CD14-positive monocyte (primary cell): ENCODE measurements around the gene TMEM132C. TPM values are rescaled to one million over a fixed set of nuclear protein-coding genes. Genes with fewer than 3 reads are reported as not detected.

ENCODE experiments used
- DNase-seq, 3 donors: peaks; one replicate each; pipeline ENCODE4 v3.0.0-alpha.2; 2011 to 2022
- H2AFZ ChIP-seq: 2 replicates; pipeline ENCODE4 v1.6.0; 2012; ENCODE audit warnings: mild to moderate bottlenecking, low read depth, low read length, inconsistent platforms; ENCODE audit not compliant: insufficient read depth, poor library complexity, severe bottlenecking
- H3K27ac ChIP-seq, 2 donors: 1 replicate in 1 of 2; 2 replicates in 1 of 2; pipeline ENCODE4 v1.5.1; 2012 to 2013; ENCODE audit warnings: low read length in 2 of 2, control low read depth in 1 of 2, inconsistent platforms in 1 of 2, low read depth in 1 of 2, mild to moderate bottlenecking in 1 of 2
- H3K27me3 ChIP-seq, 2 donors: one replicate each; pipeline versions ENCODE4 v1.6.0 to v1.6.1; 2011 to 2013; ENCODE audit warnings: low read length in 2 of 2; ENCODE audit not compliant: control insufficient read depth in 2 of 2, insufficient read depth in 2 of 2
- H3K36me3 ChIP-seq, 2 donors: replicated peaks in 1 of 2; 1 replicate in 1 of 2; 2 replicates in 1 of 2; pipeline versions ENCODE4 v1.5.1 to v1.6.1; 2012 to 2013; ENCODE audit warnings: low read length in 2 of 2, control low read depth in 1 of 2, inconsistent platforms in 1 of 2, mild to moderate bottlenecking in 1 of 2; ENCODE audit not compliant: insufficient read depth in 2 of 2, control insufficient read depth in 1 of 2
- H3K4me1 ChIP-seq, 2 donors: 1 replicate in 1 of 2; 2 replicates in 1 of 2; pipeline versions ENCODE4 v1.5.1 to v1.6.1; 2012 to 2013; ENCODE audit warnings: low read length in 2 of 2, control low read depth in 1 of 2, inconsistent platforms in 1 of 2, mild to moderate bottlenecking in 1 of 2, moderate library complexity in 1 of 2; ENCODE audit not compliant: insufficient read depth in 2 of 2, control insufficient read depth in 1 of 2
- H3K4me2 ChIP-seq: replicated peaks from 2 replicates; pipeline ENCODE3; 2012; ENCODE audit warnings: low read length, moderate library complexity, mild to moderate bottlenecking; ENCODE audit not compliant: poor library complexity, severe bottlenecking; ENCODE audit errors: extremely low read depth
- H3K4me3 ChIP-seq, 3 experiments: fragments of 200-600 bp in 1 of 3; sonication (generic) in 1 of 3; replicated peaks in 1 of 3; 1 replicate in 2 of 3; 2 replicates in 1 of 3; pipeline ENCODE4 v1.5.1; 2011 to 2013; ENCODE audit warnings: low read length in 3 of 3, mild to moderate bottlenecking in 3 of 3, control low read depth in 2 of 3, low read depth in 2 of 3, inconsistent platforms in 1 of 3, moderate library complexity in 1 of 3
- H3K79me2 ChIP-seq: 2 replicates; pipeline ENCODE4 v1.6.0; 2012; ENCODE audit warnings: mild to moderate bottlenecking, control low read depth, inconsistent platforms, low read length, moderate library complexity; ENCODE audit not compliant: insufficient read depth
- H3K9ac ChIP-seq: 2 replicates; pipeline ENCODE4 v1.6.0; 2017; ENCODE audit warnings: low read length, mild to moderate bottlenecking; ENCODE audit not compliant: insufficient read depth, poor library complexity, severe bottlenecking
- H3K9me3 ChIP-seq, 2 donors: replicated peaks in 1 of 2; 1 replicate in 1 of 2; 2 replicates in 1 of 2; pipeline versions ENCODE4 v1.5.1 to v1.6.1; 2012 to 2013; ENCODE audit warnings: low read length in 2 of 2, control low read depth in 1 of 2; ENCODE audit not compliant: control insufficient read depth in 1 of 2, insufficient read depth in 1 of 2
- H4K20me1 ChIP-seq: 2 replicates; pipeline ENCODE4 v1.6.0; 2012; ENCODE audit warnings: mild to moderate bottlenecking, low read length, control low read depth, moderate library complexity; ENCODE audit not compliant: insufficient read depth
- H3K27ac Mint-ChIP-seq, 7 donors: one replicate each; pipeline ENCODE4 v1.8.0; 2020; ENCODE audit warnings: mild to moderate bottlenecking in 7 of 7, mixed read lengths in 7 of 7, moderate library complexity in 6 of 7, inconsistent platforms in 2 of 7
- H3K27me3 Mint-ChIP-seq, 3 donors: one replicate each; pipeline ENCODE4 v1.8.0; 2021 to 2022; ENCODE audit warnings: low read depth in 3 of 3, mild to moderate bottlenecking in 3 of 3, mixed read lengths in 3 of 3, moderate library complexity in 3 of 3, inconsistent platforms in 1 of 3
- H3K36me3 Mint-ChIP-seq, 2 donors: one replicate each; pipeline ENCODE4 v1.8.0; 2020; ENCODE audit warnings: mixed read lengths in 2 of 2, inconsistent platforms in 1 of 2, mild to moderate bottlenecking in 1 of 2
- H3K4me1 Mint-ChIP-seq: one replicate; pipeline ENCODE4 v1.8.0; 2020; ENCODE audit warnings: mild to moderate bottlenecking, mixed read lengths
- H3K4me3 Mint-ChIP-seq, 2 donors: one replicate each; pipeline ENCODE4 v1.8.0; 2020; ENCODE audit warnings: mild to moderate bottlenecking in 2 of 2, mixed read lengths in 2 of 2, moderate library complexity in 1 of 2
- H3K9me3 Mint-ChIP-seq, 7 donors: one replicate each; pipeline ENCODE4 v1.8.0; 2020 to 2022; ENCODE audit warnings: mixed read lengths in 7 of 7, mild to moderate bottlenecking in 6 of 7, moderate library complexity in 6 of 7, inconsistent platforms in 2 of 7
- WGBS: methylation state at CpG from one replicate; pipeline ENCODE4 v1.1.5; 2013; ENCODE audit warnings: missing lambda C conversion rate; ENCODE audit not compliant: insufficient coverage; 5-methylcytosine and 5-hydroxymethylcytosine counted together
- intact Hi-C, 2 donors: fragments of 100-400 bp; cut with micrococcal nuclease; formaldehyde crosslinking; loops; one replicate each; pipeline versions ENCODE4 v1.15.0 to v1.15.1; 2023
- polyA plus RNA-seq, 3 donors: library from polyadenylated mRNA; depleted of rRNA in 1 of 3; unstranded in 2 of 3; stranded (reverse) in 1 of 3; fragments of 300-500 nt in 2 of 3; fragments of >200 nt in 1 of 3; fragmentation: Illumina TruSeq in 2 of 3; gene quantifications; 1 replicate in 2 of 3; 2 replicates in 1 of 3; pipeline ENCODE4 v1.2.3, GENCODE V29; 2012 to 2021
- small RNA-seq: library from RNA; depleted of rRNA; stranded (forward); fragments of <200 nt; gene quantifications from one replicate; pipeline ENCODE3, GENCODE V24; 2012; ENCODE audit warnings: low read depth; ENCODE audit not compliant: insufficient read length
- TF ChIP-seq, protein P1 (sequence below): fragments of 200-600 bp; IDR thresholded peaks from one replicate; pipeline ENCODE4 v1.8.0; 2022; ENCODE audit warnings: antibody characterized with exemption, mild to moderate bottlenecking

The TMEM132C gene
- polyA plus RNA-seq, 3 donors, result not detected

DNA sequence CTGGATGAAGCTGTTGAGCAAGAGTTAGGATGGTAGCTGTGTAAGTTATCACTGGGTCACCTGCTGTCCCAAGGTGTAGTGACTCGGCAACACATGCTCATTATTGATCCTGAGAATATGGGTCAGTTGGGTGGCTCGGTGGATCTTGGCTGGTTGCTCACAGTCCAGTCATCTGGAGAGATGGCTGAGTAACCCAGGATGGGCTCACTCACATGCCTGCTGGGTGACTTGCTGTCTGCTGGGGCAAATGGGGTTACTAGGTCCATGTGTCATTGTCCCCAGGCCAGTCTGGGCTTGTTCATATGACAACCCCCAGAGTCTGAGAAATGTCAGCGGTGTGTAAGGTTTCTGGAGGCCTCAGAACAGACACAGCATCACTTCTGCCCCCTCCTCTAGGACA is 487.3 kb downstream of the TMEM132C start:
- Histone ChIP-seq H3K9ac (no peak overlapping the region), H4K20me1 (no peaks in the 10 kb centered on the region), H3K4me3 (no peak overlapping the region), H2AFZ (no peak overlapping the region), H3K27me3 (no peaks in the 10 kb centered on the region), H3K4me2 (no peak overlapping the region), H3K4me1 (no peaks in the 10 kb centered on the region), H3K36me3 (no peaks in the 10 kb centered on the region), H3K79me2 (no peaks in the 10 kb centered on the region), H3K9me3 (no peaks in the 10 kb centered on the region), H3K27ac (no peak overlapping the region)
- peaks cover 0 to 13% (median 2%) of the 10 kb centered on the region in 7 donors for H3K9me3 Mint-ChIP-seq
- intact Hi-C loops, result no loop called here
- peaks cover 3 to 7% (median 6%) of the 10 kb centered on the region in 3 donors for H3K27me3 Mint-ChIP-seq
- H3K27ac Mint-ChIP-seq, result peak overlapping the region in 1 of 7 donors; percentile 26
- WGBS, result 100% methylated on average over 2 of the region's 3 CpGs
- H3K36me3 Mint-ChIP-seq, result no peaks in the 10 kb centered on the region
- no peaks in the 10 kb centered on the region for H3K4me1 Mint-ChIP-seq
- H3K4me3 Mint-ChIP-seq, result no peak overlapping the region
- no peak for DNase-seq
- TF ChIP-seq, protein P1, sequence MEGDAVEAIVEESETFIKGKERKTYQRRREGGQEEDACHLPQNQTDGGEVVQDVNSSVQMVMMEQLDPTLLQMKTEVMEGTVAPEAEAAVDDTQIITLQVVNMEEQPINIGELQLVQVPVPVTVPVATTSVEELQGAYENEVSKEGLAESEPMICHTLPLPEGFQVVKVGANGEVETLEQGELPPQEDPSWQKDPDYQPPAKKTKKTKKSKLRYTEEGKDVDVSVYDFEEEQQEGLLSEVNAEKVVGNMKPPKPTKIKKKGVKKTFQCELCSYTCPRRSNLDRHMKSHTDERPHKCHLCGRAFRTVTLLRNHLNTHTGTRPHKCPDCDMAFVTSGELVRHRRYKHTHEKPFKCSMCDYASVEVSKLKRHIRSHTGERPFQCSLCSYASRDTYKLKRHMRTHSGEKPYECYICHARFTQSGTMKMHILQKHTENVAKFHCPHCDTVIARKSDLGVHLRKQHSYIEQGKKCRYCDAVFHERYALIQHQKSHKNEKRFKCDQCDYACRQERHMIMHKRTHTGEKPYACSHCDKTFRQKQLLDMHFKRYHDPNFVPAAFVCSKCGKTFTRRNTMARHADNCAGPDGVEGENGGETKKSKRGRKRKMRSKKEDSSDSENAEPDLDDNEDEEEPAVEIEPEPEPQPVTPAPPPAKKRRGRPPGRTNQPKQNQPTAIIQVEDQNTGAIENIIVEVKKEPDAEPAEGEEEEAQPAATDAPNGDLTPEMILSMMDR, result no peak

DNA sequence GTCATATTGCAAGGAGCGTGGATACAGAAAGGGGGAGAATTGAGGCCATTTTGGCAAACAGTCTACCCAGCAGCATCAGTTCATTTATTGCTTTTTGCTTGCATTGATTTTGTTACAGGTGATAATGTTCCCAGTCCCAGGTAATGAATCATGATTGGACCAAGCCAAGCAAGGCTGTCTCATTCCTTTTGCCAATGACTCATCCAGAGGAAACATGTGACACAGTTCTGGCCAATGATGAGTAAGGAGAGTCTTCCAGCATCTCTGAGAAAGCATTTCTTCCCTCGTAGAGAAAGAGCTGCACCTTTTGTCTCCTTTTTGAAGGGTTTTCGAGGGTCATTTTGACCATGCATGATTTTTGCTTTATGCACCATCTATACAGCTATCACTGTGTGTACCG is 488.6 kb downstream of the TMEM132C start:
- no peak for DNase-seq
- no peaks in the 10 kb centered on the region for H3K4me1 Mint-ChIP-seq
- no peak overlapping the region for H3K27ac ChIP-seq
- H4K20me1 ChIP-seq, result no peaks in the 10 kb centered on the region
- intact Hi-C loops, result no loop called here
- H3K4me1 ChIP-seq, result no peaks in the 10 kb centered on the region
- H3K4me2 ChIP-seq, result no peak overlapping the region
- H3K4me3 Mint-ChIP-seq, result no peak overlapping the region
- no peak overlapping the region for H3K9ac ChIP-seq
- no peak overlapping the region for H3K27ac Mint-ChIP-seq
- H3K36me3 ChIP-seq, result no peaks in the 10 kb centered on the region
- H3K4me3 ChIP-seq, result no peak overlapping the region
- H3K27me3 Mint-ChIP-seq, result peaks cover 3 to 7% (median 6%) of the 10 kb centered on the region in 3 donors
- H3K36me3 Mint-ChIP-seq, result no peaks in the 10 kb centered on the region
- WGBS, result 92% methylated on average over 2 of the region's 4 CpGs
- no peaks in the 10 kb centered on the region for H3K27me3 ChIP-seq
- no peaks in the 10 kb centered on the region for H3K79me2 ChIP-seq
- H2AFZ ChIP-seq, result no peak overlapping the region
- TF ChIP-seq, protein P1, result no peak
- no peaks in the 10 kb centered on the region for H3K9me3 ChIP-seq
- peaks cover 0 to 13% (median 2%) of the 10 kb centered on the region in 7 donors for H3K9me3 Mint-ChIP-seq

Small RNA genes lying within 50 kb of the gene (small RNA-seq; reads per million reads assigned to genes)
- gene MIR3612, result not detected
- not detected for gene MIR4419B
